CD4-positive, alpha-beta memory T cell (primary cell): ENCODE measurements around the gene VAMP5. TPM values are rescaled to one million over a fixed set of nuclear protein-coding genes. Genes with fewer than 3 reads are reported as not detected.
"Not testable (repeated sequence)": the region's sequence is repeated elsewhere in the genome, so short reads cannot be mapped to it uniquely, and the experiment has no call there.

Experiments
- CTCF ChIA-PET: fragments of 350-600 bp; sonication (Branson Sonifier 250); formaldehyde crosslinking; loops from one replicate; lab custom pipeline; 2021; ENCODE audit warnings: inconsistent platforms; ENCODE audit not compliant: partially characterized antibody; lab: Charles Lee
- POLR2A ChIA-PET: fragments of 350-600 bp; sonication (Branson Sonifier 250); formaldehyde crosslinking; loops from one replicate; lab custom pipeline; 2021; ENCODE audit not compliant: partially characterized antibody; lab: Charles Lee
- DNase-seq, 5 donors: peaks; one replicate each; pipeline versions ENCODE4 v3.0.0 to v3.0.0-alpha.2; 2020 to 2022; ENCODE audit warnings: mixed read lengths in 1 of 5
- H3K27ac ChIP-seq: one replicate; pipeline ENCODE4 v1.7.0; 2013; ENCODE audit warnings: low read depth, low read length
- H3K27me3 ChIP-seq: 2 replicates; pipeline ENCODE4 v1.7.0; 2013; ENCODE audit warnings: mild to moderate bottlenecking, low read length, moderate library complexity; ENCODE audit not compliant: insufficient read depth
- H3K36me3 ChIP-seq: 2 replicates; pipeline ENCODE4 v1.7.0; 2013; ENCODE audit warnings: mild to moderate bottlenecking, low read length, moderate library complexity; ENCODE audit not compliant: insufficient read depth
- H3K4me1 ChIP-seq: 2 replicates; pipeline ENCODE4 v1.7.0; 2013; ENCODE audit warnings: mild to moderate bottlenecking, low read length, moderate library complexity; ENCODE audit not compliant: insufficient read depth
- H3K4me3 ChIP-seq, 2 donors: one replicate each; pipeline ENCODE4 v1.7.0; 2013; ENCODE audit warnings: low read length in 2 of 2, mild to moderate bottlenecking in 1 of 2
- H3K9me3 ChIP-seq, 2 donors: one replicate each; pipeline ENCODE4 v1.7.0; 2013; ENCODE audit warnings: low read length in 2 of 2, control low read depth in 1 of 2; ENCODE audit not compliant: control insufficient read depth in 1 of 2
- H3K27ac Mint-ChIP-seq, 7 donors: one replicate each; pipeline ENCODE4 v1.8.0; 2020 to 2021; ENCODE audit warnings: mixed read lengths in 7 of 7, mild to moderate bottlenecking in 6 of 7, inconsistent platforms in 3 of 7, moderate library complexity in 3 of 7
- H3K27me3 Mint-ChIP-seq, 2 donors: one replicate each; pipeline ENCODE4 v1.8.0; 2020 to 2021; ENCODE audit warnings: mixed read lengths in 2 of 2
- H3K36me3 Mint-ChIP-seq, 2 donors: one replicate each; pipeline ENCODE4 v1.8.0; 2020 to 2021; ENCODE audit warnings: mixed read lengths in 2 of 2, inconsistent platforms in 1 of 2, mild to moderate bottlenecking in 1 of 2
- H3K4me1 Mint-ChIP-seq, 4 donors: one replicate each; pipeline ENCODE4 v1.8.0; 2020 to 2021; ENCODE audit warnings: mixed read lengths in 4 of 4, mild to moderate bottlenecking in 1 of 4
- H3K4me3 Mint-ChIP-seq, 8 donors: one replicate each; pipeline ENCODE4 v1.8.0; 2020 to 2021; ENCODE audit warnings: mixed read lengths in 8 of 8, mild to moderate bottlenecking in 7 of 8, moderate library complexity in 6 of 8, inconsistent platforms in 3 of 8
- H3K9me3 Mint-ChIP-seq, 8 donors: one replicate each; pipeline ENCODE4 v1.8.0; 2020 to 2021; ENCODE audit warnings: mixed read lengths in 8 of 8, mild to moderate bottlenecking in 5 of 8, inconsistent platforms in 3 of 8, moderate library complexity in 1 of 8
- intact Hi-C: fragments of 100-400 bp; cut with micrococcal nuclease; formaldehyde crosslinking; loops from one replicate; pipeline ENCODE4 v1.15.1; 2023
- polyA plus RNA-seq, 2 donors: library from polyadenylated mRNA; unstranded; fragments of 300-500 nt; fragmentation: Illumina TruSeq; gene quantifications; one replicate each; pipeline ENCODE4 v1.2.3, GENCODE V29; 2021
- total RNA-seq, 2 experiments: library from RNA; stranded (reverse); gene quantifications; one replicate each; pipeline ENCODE4 v1.2.3, GENCODE V29; 2021

Gene VAMP5
- total and polyA plus RNA-seq, 4 experiments from 2014 or later = 25.5 to 136 (median 67.1) TPM

DNA sequence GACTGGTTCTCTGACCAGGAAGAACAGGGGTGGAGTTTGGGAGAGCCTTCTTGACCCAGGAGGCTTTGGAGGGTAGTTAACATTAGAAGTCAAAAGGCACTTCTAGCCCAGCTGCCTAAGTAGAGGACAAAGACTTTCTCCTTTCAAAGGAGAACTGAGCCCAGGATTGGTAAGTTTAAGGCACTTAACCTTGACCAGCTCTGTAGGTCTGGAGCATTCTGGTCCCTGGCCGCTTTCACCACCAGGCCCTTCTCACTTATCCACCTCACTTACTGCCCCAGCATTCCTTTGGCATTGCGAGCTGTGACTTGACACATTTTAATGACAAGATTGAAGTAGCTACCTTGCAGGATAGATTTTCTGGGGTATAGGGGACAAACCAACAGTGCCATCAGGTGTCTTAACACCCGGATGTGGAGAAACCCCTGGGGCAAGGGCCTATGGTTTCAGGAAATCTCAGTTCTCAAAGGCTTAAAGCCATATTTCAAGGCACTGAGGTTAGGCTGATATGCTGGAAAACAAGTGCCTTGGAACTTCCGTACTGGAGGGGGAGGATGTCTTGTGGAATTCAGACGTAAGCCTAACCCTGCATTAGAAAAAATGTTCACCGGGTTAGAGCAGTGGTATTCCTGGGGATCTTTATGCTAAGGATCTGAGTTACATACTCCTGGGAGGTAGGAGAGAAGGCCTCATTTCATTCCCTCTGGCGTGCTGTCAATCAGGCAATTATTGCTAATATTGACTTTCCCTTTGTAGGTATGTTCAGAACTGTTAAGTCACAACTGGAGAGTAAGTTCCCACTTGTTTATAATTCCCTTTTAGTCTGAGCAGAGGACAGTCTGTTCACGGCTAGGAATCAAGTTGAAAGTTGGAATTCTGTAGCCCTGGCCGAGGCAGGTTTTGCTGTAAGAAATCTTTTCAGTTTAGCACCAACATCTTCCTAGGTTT, 23.3 kb downstream of the VAMP5 start:
- no peak overlapping the region for H3K27ac ChIP-seq
- peaks cover 0 to 2% (median 0%) of the 10 kb centered on the region in 8 donors for H3K9me3 Mint-ChIP-seq

DNA sequence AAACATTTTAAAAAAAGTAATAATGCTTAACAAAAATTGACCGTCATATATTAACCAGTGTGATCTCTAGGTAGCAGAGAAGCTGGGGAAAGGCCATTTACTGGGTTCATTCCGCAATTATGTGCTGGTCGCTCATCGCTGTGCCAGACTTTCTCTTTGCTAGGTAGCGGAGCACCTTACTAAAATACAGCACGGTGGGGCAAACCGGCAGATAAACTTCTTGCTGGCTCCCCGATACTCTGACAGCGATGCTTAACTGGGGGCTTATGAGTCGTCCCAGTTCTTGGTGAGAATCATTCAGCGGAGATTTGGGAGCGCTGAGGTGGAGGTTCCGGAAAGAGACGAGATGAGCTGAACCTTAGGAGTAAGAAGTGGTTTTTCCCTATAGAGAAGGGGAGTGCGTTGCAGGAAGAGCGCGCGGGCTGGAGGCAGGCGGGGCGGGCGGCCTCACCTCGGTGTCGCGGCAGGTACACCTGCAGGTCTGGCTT, 27.0 kb downstream of the VAMP5 start:
- no peaks in the 10 kb centered on the region for H3K27me3 Mint-ChIP-seq
- H3K27me3 ChIP-seq = no peaks in the 10 kb centered on the region
- ChIA-PET CTCF (interaction anchor here (1.0 to 1.7 kb wide), 5 partner anchors 7 to 26 kb away, joined by 3 to 8 read pairs (median 4); partner anchors contain the start of gene TMEM150A), POLR2A (interaction anchor here (0.6 to 6.5 kb wide), 14 partner anchors 8 to 284 kb away, joined by 3 to 86 read pairs (median 7); partner anchors contain the start of genes GGCX, MAT2A, RNF181 and SH2D6)
- peak overlapping the region; percentile 96 to 100 (median 98) for H3K4me3 Mint-ChIP-seq
- intact Hi-C loops = loop anchor here (10.0 kb wide), 1 partner anchor 286 kb away; the partner anchor contains the start of gene TGOLN2
- peaks cover 13% of the 10 kb centered on the region for H3K36me3 ChIP-seq
- peaks cover 14 to 42% (median 26%) of the 10 kb centered on the region in 4 donors for H3K4me1 Mint-ChIP-seq
- no peaks in the 10 kb centered on the region for H3K9me3 Mint-ChIP-seq
- H3K4me3 ChIP-seq = peak overlapping the region; percentile 53 to 86
- H3K9me3 ChIP-seq = no peaks in the 10 kb centered on the region
- peak overlapping the region; percentile 93 to 97 (median 97) for H3K27ac Mint-ChIP-seq
- H3K4me1 ChIP-seq = peaks cover 27% of the 10 kb centered on the region
- H3K27ac ChIP-seq = peak overlapping the region; percentile 72
- peak in 1 of 5 donors; percentile 32 for DNase-seq
- peaks cover 15 to 36% of the 10 kb centered on the region in 2 donors for H3K36me3 Mint-ChIP-seq

More for the DNA sequence above, 23.3 kb downstream of the VAMP5 start:
- Mint-ChIP-seq H3K27ac (peak overlapping the region in 2 of 7 donors; percentile 43 to 67), H3K36me3 (peaks cover 15 to 40% of the 10 kb centered on the region in 2 donors), H3K27me3 (no peaks in the 10 kb centered on the region), H3K4me3 (peak overlapping the region in 1 of 8 donors; percentile 63), H3K4me1 (peaks cover 22 to 64% (median 44%) of the 10 kb centered on the region in 4 donors)
- Histone ChIP-seq H3K4me1 (peaks cover 40% of the 10 kb centered on the region), H3K36me3 (peaks cover 13% of the 10 kb centered on the region), H3K4me3 (no peak overlapping the region), H3K27me3 (no peaks in the 10 kb centered on the region), H3K9me3 (no peaks in the 10 kb centered on the region)
- intact Hi-C loops = no loop called here
- POLR2A ChIA-PET = interaction anchor here (4.0 to 8.8 kb wide), 2 partner anchors 7 to 12 kb away, joined by 37 to 86 read pairs; partner anchors contain the start of genes C2orf68, RNF181 and USP39
- CTCF ChIA-PET = interaction anchor here (2.0 kb wide), 1 partner anchor 30 kb away, joined by 5 read pairs; no protein-coding TSS in a partner anchor
- DNase-seq = no peak

DNA sequence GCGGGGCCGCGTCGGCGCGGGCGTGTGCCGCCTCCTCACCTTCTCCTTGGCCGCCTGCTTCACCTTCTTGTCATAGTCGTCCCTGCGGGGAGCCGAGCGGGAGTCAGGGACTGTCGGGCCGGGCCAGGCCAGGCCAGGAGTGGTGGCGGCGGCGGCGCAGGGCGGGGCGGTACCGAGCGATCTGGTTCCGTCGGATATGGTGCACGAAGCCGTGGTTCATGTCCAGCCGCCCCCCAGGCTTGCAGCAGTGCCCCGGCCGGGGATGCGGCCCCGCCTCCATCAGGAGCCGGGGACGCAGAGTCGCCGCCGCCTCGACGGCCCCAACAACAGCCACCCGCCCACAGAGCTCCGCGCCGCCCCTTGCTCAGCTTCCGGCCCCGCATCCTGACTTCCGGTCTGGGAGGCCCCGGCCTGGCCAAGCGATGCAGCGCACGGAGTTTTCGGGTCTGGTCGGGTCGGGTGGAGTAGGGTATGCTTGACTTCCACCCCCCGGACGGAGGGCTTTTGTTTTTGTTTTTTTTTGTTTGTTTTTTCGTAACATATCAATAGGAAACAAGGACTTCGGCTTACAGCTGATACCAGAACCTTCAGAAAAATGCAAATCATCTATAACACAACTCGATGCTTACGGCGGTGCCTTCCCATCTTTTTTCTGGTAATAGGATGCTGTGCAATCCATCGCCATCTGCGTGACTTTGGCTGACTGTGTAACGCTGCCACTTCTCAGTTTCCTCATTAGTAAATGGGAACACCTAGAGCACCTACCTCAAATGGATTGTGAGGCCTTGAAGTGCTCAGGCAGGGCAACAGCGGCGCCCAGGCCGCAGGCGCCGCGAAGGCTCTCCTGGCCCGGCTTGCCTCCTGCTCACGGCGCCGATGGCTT, 27.7 kb downstream of the VAMP5 start, which contains the start of gene C2orf68:
Gene C2orf68 (minus strand): TSS at position 362 of the 883 bp plus-strand sequence. CDS start 82 bp downstream, at position 280.
- ChIA-PET CTCF (interaction anchor here (0.7 to 1.7 kb wide), 7 partner anchors 8 to 61 kb away, joined by 3 to 8 read pairs (median 4); partner anchors contain the start of gene TMEM150A), POLR2A (interaction anchor here (0.6 to 6.5 kb wide), 15 partner anchors 9 to 284 kb away, joined by 3 to 86 read pairs (median 6); partner anchors contain the start of genes GGCX, MAT2A, RNF181 and SH2D6)
- H3K9me3 Mint-ChIP-seq = no peaks in the 10 kb centered on the region
- H3K36me3 Mint-ChIP-seq = peaks cover 15 to 36% of the 10 kb centered on the region in 2 donors
- Histone ChIP-seq H3K4me1 (peaks cover 30% of the 10 kb centered on the region), H3K4me3 (peak within 1 kb of the TSS; percentile 57 to 86), H3K36me3 (peaks cover 13% of the 10 kb centered on the region), H3K27me3 (no peaks in the 10 kb centered on the region), H3K9me3 (no peaks in the 10 kb centered on the region), H3K27ac (peak within 1 kb of the TSS; percentile 72)
- intact Hi-C loops = loop anchor here (1.0 to 10.0 kb wide), 4 partner anchors 10 to 287 kb away; partner anchors contain the start of genes GGCX, RNF181, TGOLN2 and TMEM150A
- peaks cover 13 to 41% (median 25%) of the 10 kb centered on the region in 4 donors for H3K4me1 Mint-ChIP-seq
- H3K4me3 Mint-ChIP-seq = peak within 1 kb of the TSS; percentile 96 to 100 (median 98)
- H3K27ac Mint-ChIP-seq = peak within 1 kb of the TSS; percentile 94 to 97 (median 97)
- H3K27me3 Mint-ChIP-seq = no peaks in the 10 kb centered on the region
- peak; percentile 77 to 86 (median 77) for DNase-seq

DNA sequence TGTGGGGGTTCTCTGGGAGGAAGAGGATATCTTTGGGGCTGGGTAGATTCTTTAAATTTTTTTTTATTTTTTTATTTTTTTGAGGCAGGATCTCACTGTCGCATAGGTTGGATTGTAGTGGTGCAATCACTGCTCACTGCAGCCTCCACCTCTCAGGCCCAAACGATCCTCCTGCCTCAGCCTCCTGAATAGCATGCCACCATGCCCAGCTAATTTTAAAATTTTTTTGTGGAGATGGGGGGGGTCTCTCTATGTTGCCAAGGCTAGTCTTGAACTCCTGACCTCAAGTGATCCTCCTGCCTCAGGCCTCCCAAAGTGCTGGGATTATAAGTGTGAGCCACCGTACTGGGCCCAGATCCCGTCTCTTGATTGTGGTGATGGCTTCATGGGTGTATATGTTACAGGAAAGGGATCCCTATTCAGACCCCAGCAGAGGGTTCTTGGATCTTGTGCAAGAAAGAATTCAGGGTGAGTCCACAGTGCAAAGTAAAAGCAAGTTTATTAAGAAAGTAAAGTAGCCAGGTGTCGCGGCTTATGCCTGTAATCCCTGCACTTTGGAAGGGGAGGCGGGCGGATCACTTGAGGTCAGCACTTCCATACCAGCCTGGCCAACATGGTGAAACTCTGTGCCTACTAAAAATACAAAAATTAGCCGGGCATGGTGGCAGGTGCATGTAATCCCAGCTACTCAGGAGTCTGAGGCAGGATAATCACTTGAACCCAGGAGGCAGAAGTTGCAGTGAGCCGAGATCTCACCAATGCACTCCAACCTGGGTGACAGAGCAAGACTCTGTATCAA, 29.7 kb downstream of the VAMP5 start:
- Mint-ChIP-seq H3K4me1 (peaks cover 17 to 45% (median 31%) of the 10 kb centered on the region in 4 donors), H3K4me3 (peak overlapping the region in 4 of 8 donors; percentile 6 to 51 (median 50)), H3K27me3 (no peaks in the 10 kb centered on the region), H3K36me3 (peaks cover 6 to 27% of the 10 kb centered on the region in 2 donors), H3K9me3 (no peaks in the 10 kb centered on the region), H3K27ac (peak overlapping the region in 4 of 7 donors; percentile 32 to 96 (median 68))
- intact Hi-C loops = loop anchor here (10.0 kb wide), 1 partner anchor 289 kb away; the partner anchor contains the start of gene TGOLN2
- Histone ChIP-seq H3K4me3 (no peak overlapping the region), H3K27me3 (no peaks in the 10 kb centered on the region), H3K36me3 (peaks cover under 1% of the 10 kb centered on the region), H3K9me3 (no peaks in the 10 kb centered on the region), H3K27ac (no peak overlapping the region), H3K4me1 (peaks cover 49% of the 10 kb centered on the region)
- no peak for DNase-seq
- POLR2A ChIA-PET = interaction anchor here (1.3 to 6.5 kb wide), 5 partner anchors 11 to 75 kb away, joined by 4 to 86 read pairs (median 31); partner anchors contain the start of genes MAT2A, RNF181 and TMEM150A
- CTCF ChIA-PET = interaction anchor here (0.7 kb wide), 1 partner anchor 10 kb away, joined by 3 read pairs; no protein-coding TSS in a partner anchor

DNA sequence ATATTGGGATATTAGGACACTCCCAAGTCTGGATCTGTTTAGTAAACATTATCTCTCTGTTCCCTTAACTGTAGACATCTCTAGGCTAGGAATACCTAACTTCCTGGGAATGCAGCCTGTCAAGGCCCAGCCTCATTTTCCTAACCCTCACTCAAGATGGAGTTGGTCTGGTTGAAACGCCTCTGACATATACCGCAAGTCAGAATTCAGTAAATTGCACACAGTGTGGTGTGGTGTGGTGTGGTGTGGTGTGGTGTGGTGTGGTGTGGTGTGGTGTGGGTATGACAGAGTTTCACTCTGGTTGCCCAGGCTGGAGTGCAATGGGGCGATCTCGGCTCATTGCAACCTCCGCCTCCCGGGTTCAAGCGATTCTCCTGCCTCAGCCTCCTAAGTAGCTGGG, 30.5 kb downstream of the VAMP5 start:
- H3K27me3 Mint-ChIP-seq, H3K9me3 Mint-ChIP-seq, H3K27ac ChIP-seq, H3K4me3 ChIP-seq, H3K27me3 ChIP-seq, H3K36me3 ChIP-seq, DNase-seq, CTCF ChIA-PET, H3K9me3 ChIP-seq: not testable (repeated sequence)
- POLR2A ChIA-PET = interaction anchor here (1.4 to 6.5 kb wide), 6 partner anchors 12 to 491 kb away, joined by 4 to 86 read pairs (median 14); partner anchors contain the start of genes ELMOD3, MAT2A, POLR1A and PTCD3
- intact Hi-C loops = loop anchor here (5.0 to 10.0 kb wide), 2 partner anchors 290 to 493 kb away; partner anchors contain the start of genes POLR1A, PTCD3 and TGOLN2
- Mint-ChIP-seq H3K36me3 (peaks cover 0 to 28% of the 10 kb centered on the region in 2 donors), H3K4me1 (peaks cover 16 to 45% (median 30%) of the 10 kb centered on the region in 4 donors), H3K4me3 (peak overlapping the region in 3 of 8 donors; percentile 20 to 40 (median 32)), H3K27ac (peak overlapping the region in 3 of 7 donors; percentile 36 to 96 (median 46))
- peaks cover 52% of the 10 kb centered on the region for H3K4me1 ChIP-seq
